Measurements from ENCODE around the gene CPA5. TPM values are rescaled to one million over a fixed set of nuclear protein-coding genes. Genes with fewer than 3 reads are reported as not detected.

Gene CPA5
- total RNA-seq, 1 donor from 2014 or later = not detected

DNA sequence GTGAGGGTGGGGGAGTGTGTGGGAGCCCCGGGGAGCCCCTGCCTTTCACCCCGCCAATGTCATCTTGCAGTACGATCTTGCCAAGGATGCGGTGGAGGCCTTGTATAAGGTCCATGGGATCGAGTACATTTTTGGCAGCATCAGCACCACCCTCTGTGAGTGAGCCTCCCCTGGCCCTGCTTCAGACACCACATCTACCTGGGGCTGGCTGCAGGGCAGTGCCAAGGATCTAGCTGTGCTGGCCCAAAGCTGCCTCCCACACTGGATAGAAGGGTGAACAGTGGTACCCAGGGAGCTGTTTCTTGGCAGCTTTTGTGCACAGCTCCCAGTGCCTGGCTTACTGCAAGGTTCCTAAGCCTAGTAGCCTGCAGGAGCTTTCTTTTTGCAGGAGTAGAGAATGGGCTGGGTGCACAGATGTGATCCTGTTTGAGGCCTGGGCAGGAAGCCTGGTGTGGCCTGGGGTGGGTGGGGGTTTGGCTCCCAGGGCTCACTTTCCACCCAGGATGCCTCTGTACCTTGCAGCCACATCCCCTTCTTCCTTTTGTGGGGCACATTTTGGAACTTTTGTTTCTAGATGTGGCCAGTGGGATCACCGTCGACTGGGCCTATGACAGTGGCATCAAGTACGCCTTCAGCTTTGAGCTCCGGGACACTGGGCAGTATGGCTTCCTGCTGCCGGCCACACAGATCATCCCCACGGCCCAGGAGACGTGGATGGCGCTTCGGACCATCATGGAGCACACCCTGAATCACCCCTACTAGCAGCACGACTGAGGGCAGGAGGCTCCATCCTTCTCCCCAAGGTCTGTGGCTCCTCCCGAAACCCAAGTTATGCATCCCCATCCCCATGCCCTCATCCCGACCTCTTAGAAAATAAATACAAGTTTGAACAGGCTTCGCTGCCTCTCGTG is 23.5 kb downstream of the CPA5 start:
- H3K36me3 Mint-ChIP-seq (ENCODE audit: low read depth) = no peaks in the 10 kb centered on the region
- H3K4me3 Mint-ChIP-seq = no peak overlapping the region
- intact Hi-C loops (cut with micrococcal nuclease) = no loop called here
- no peak for DNase-seq
- H3K27ac Mint-ChIP-seq = no peak overlapping the region
- H3K27me3 Mint-ChIP-seq = no peaks in the 10 kb centered on the region
- no peak for ATAC-seq (ENCODE audit: low read depth)
- ChIA-PET POLR2A (no interaction called here), CTCF (no interaction called here)
- H3K9me3 Mint-ChIP-seq = no peaks in the 10 kb centered on the region
- TF ChIP-seq, protein P1, sequence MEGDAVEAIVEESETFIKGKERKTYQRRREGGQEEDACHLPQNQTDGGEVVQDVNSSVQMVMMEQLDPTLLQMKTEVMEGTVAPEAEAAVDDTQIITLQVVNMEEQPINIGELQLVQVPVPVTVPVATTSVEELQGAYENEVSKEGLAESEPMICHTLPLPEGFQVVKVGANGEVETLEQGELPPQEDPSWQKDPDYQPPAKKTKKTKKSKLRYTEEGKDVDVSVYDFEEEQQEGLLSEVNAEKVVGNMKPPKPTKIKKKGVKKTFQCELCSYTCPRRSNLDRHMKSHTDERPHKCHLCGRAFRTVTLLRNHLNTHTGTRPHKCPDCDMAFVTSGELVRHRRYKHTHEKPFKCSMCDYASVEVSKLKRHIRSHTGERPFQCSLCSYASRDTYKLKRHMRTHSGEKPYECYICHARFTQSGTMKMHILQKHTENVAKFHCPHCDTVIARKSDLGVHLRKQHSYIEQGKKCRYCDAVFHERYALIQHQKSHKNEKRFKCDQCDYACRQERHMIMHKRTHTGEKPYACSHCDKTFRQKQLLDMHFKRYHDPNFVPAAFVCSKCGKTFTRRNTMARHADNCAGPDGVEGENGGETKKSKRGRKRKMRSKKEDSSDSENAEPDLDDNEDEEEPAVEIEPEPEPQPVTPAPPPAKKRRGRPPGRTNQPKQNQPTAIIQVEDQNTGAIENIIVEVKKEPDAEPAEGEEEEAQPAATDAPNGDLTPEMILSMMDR (IDR thresholded peaks at IDR 0.05) = no peak
- H3K4me1 Mint-ChIP-seq = no peaks in the 10 kb centered on the region

DNA sequence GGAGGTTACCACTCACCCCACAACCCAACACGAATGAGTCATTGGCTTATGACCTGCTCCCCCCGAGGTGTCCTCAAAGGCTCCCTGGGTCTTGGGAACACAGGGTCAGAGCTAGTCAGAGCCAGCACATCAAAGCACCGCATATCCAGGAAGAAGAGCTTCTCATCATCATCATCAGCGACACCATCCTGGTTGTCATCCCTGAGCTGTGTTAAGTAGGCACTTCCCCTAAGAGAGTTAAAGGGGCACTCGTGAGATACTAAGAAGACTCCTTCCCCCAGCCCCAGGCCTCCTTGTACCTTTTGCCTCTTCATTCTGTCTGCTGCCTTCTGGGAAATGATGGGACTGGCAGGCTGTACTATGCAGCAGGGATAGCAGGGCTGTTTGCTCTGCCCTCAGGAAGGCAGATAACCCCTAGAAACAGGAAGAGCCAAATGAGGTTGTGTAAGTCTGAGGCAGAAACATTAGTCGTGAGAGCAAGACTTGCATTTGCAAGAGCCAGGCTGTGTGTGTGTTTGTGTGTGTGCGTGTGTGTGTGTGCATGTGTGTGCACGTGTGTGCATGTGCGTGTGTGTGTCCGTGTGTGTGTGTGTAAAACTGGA is 24.6 kb downstream of the CPA5 start:
- H3K36me3 Mint-ChIP-seq (ENCODE audit: low read depth) = no peaks in the 10 kb centered on the region
- DNase-seq = no peak
- CTCF ChIA-PET = no interaction called here
- no peak overlapping the region for H3K27ac Mint-ChIP-seq
- no peak for ATAC-seq (ENCODE audit: low read depth)
- H3K27me3 Mint-ChIP-seq = no peaks in the 10 kb centered on the region
- H3K9me3 Mint-ChIP-seq = no peaks in the 10 kb centered on the region
- H3K4me1 Mint-ChIP-seq = no peaks in the 10 kb centered on the region
- POLR2A ChIA-PET = no interaction called here
- TF ChIP-seq, protein P1 (IDR thresholded peaks at IDR 0.05) = no peak
- intact Hi-C loops (cut with micrococcal nuclease) = no loop called here
- no peak overlapping the region for H3K4me3 Mint-ChIP-seq

DNA sequence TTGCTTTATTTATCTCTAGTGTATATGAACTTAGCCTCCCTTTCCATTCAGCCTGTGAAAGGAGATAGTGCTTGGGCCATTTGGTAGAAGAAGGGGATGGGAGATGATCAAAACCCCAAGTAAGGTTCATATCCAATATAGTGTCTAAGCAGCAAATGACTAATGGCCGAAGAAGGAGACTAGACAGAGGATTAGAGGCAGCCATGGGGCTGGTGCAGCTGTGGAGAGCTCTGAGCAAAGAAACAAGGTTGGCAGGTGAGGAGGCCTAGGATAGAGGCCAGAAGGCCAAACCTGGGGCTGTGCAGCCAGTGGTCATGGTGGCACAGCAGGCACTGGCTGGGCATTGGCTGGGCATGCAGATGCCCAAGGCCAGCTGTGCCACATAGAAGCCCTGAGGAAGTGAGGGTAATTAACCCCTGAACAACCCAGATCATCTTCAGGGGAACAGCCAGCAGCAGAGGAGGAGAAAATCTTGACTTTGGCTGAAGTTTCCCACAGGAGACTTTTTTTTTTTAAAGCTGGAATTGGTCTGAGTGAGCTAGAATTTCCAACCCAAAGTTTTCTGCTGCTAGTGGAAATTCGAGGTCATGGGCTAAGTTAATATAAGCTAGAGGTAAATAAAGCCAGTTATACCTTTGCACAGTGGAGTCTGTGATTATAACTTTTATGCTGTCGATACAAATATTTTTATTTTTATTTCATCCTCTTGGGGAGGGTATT is 25.4 kb downstream of the CPA5 start:
- ChIA-PET CTCF (no interaction called here), POLR2A (interaction anchor here (0.6 kb wide), 1 partner anchor 687 kb away, joined by 4 read pairs; no protein-coding TSS in a partner anchor)
- intact Hi-C loops (cut with micrococcal nuclease) = no loop called here
- Mint-ChIP-seq H3K4me3 (no peak overlapping the region), H3K27me3 (no peaks in the 10 kb centered on the region), H3K36me3 (ENCODE audit: low read depth) (no peaks in the 10 kb centered on the region), H3K27ac (no peak overlapping the region), H3K9me3 (no peaks in the 10 kb centered on the region), H3K4me1 (no peaks in the 10 kb centered on the region)
- TF ChIP-seq, protein P1 (IDR thresholded peaks at IDR 0.05) = no peak
- no peak for ATAC-seq (ENCODE audit: low read depth)
- no peak for DNase-seq

DNA sequence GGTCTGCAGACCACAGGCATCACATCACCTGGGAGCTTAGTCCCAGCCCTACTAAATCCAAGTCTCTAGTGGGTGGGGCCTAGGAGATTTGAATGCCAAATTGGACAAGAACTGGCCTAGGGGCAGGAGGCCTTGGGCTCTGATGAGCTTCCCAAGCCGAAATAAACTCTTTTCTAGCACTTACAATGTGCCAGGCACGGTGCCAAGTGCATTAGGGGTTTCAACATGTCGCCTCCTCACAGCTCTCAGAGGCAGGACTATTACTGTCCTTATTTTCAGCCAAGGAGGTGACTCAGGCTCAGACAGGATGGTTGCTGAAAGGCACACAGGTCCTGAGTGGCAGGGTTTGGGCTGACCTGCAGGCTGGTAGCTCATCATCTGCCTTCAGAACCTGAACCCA is 26.4 kb downstream of the CPA5 start:
- no peaks in the 10 kb centered on the region for H3K4me1 Mint-ChIP-seq
- intact Hi-C loops (cut with micrococcal nuclease) = no loop called here
- ATAC-seq (ENCODE audit: low read depth) (no peak), DNase-seq (no peak)
- no peaks in the 10 kb centered on the region for H3K36me3 Mint-ChIP-seq (ENCODE audit: low read depth)
- H3K4me3 Mint-ChIP-seq = no peak overlapping the region
- H3K27ac Mint-ChIP-seq = no peak overlapping the region
- POLR2A ChIA-PET = interaction anchor here (0.5 kb wide), 1 partner anchor 337 kb away, joined by 6 read pairs; no protein-coding TSS in a partner anchor
- H3K27me3 Mint-ChIP-seq = no peaks in the 10 kb centered on the region
- H3K9me3 Mint-ChIP-seq = peaks cover 2% of the 10 kb centered on the region
- TF ChIP-seq, protein P1 (IDR thresholded peaks at IDR 0.05) = no peak
- CTCF ChIA-PET = no interaction called here

Measured in activated B cell treated with CpG ODN at 0.5 μM for 24 hours (primary cell).